K562 (cell line): Measurements from ENCODE around the gene ZNRD2. TPM values are rescaled to one million over a fixed set of nuclear protein-coding genes. Genes with fewer than 3 reads are reported as not detected.
"Not testable (repeated sequence)": the region's sequence is repeated elsewhere in the genome, so short reads cannot be mapped to it uniquely, and the experiment has no call there.

Source experiments
- ATAC-seq: fragments of 200-7000 bp; cut with Tn5 transposase; 3 replicates; pipeline ENCODE4 v1.9.1; 2020; ENCODE audit warnings: moderate library complexity
- BruUV-seq: library from RNA; stranded (reverse); fragments of 400-500 nt; replicated peaks from 2 replicates; lab custom pipeline; 2021; lab: Mats Ljungman, UMichigan
- CTCF ChIA-PET: fragments of 300-600 bp; formaldehyde crosslinking; extraction: SDS; loops from one replicate; lab custom pipeline; 2021; ENCODE audit warnings: low intra/inter-chr PET ratio; lab: Yijun Ruan, JAX
- POLR2A ChIA-PET: fragments of 300-600, 350-650 bp; sonication (Branson Sonifier 250); formaldehyde crosslinking; extraction: SDS; loops from one replicate; lab custom pipeline; 2021; ENCODE audit warnings: antibody characterized with exemption, inconsistent platforms; lab: Yijun Ruan, JAX
- DNase-seq, 4 experiments: peaks; one replicate each; pipeline versions ENCODE4 v3.0.0 to v3.0.0-alpha.2; 2011 to 2018; ENCODE audit warnings: low spot score in 3 of 4, mixed read lengths in 3 of 4; ENCODE audit errors: extremely low read depth in 1 of 4
- FAIRE-seq: peaks from 2 replicates; lab custom pipeline; 2011; peaks lifted over from hg19 to GRCh38; lab: Jason Lieb, UNC
- H2AFZ ChIP-seq: 2 replicates; pipeline ENCODE4 v1.6.0; 2011; ENCODE audit warnings: low read depth, low read length, control low read depth, inconsistent platforms
- H3K27ac ChIP-seq: fragments of 200-600 bp; 3 replicates; pipeline ENCODE4 v1.8.0; 2011; ENCODE audit warnings: low read depth, mild to moderate bottlenecking, control low read depth, inconsistent platforms, low read length, moderate library complexity, mixed read lengths; ENCODE audit errors: extremely low read depth
- H3K27me3 ChIP-seq, 2 experiments: fragments of 300-600 bp in 1 of 2; 2 replicates in 1 of 2; 3 replicates in 1 of 2; pipeline versions ENCODE4 v1.6.0 to v1.8.0; 2011; ENCODE audit warnings: inconsistent platforms in 2 of 2, low read length in 2 of 2, mild to moderate bottlenecking in 1 of 2, mixed read lengths in 1 of 2, moderate library complexity in 1 of 2; ENCODE audit not compliant: control insufficient read depth in 2 of 2, insufficient read depth in 2 of 2
- H3K36me3 ChIP-seq: fragments of 300-600 bp; 3 replicates; pipeline ENCODE4 v1.8.0; 2011; ENCODE audit warnings: mild to moderate bottlenecking, low read length, inconsistent platforms; ENCODE audit not compliant: control insufficient read depth, insufficient read depth
- H3K4me1 ChIP-seq, 2 experiments: fragments of 200-600 bp in 1 of 2; replicated peaks in 1 of 2; 2 replicates in 1 of 2; 3 replicates in 1 of 2; pipeline versions ENCODE4 v1.5.1 to v1.8.0; 2011; ENCODE audit warnings: inconsistent platforms in 2 of 2, low read length in 2 of 2, mild to moderate bottlenecking in 1 of 2, mixed read lengths in 1 of 2, moderate library complexity in 1 of 2; ENCODE audit not compliant: control insufficient read depth in 2 of 2, insufficient read depth in 2 of 2
- H3K4me2 ChIP-seq: 2 replicates; pipeline ENCODE4 v1.6.1; 2011; ENCODE audit warnings: low read length, control low read depth, inconsistent platforms, mixed read lengths; ENCODE audit not compliant: insufficient read depth
- H3K4me3 ChIP-seq: fragments of 200-600 bp; sonication (generic), shearing (Covaris generic); 2 replicates; pipeline ENCODE4 v1.5.1; 2016; ENCODE audit warnings: control low read depth, inconsistent platforms
- H3K79me2 ChIP-seq: fragments of 200-600 bp; 3 replicates; pipeline ENCODE4 v1.8.0; 2011; ENCODE audit warnings: low read length, inconsistent platforms; ENCODE audit not compliant: control insufficient read depth, insufficient read depth
- H3K9ac ChIP-seq, 2 experiments: 2 replicates each; pipeline versions ENCODE4 v1.6.0 to v1.6.1; 2011; ENCODE audit warnings: low read depth in 2 of 2, low read length in 2 of 2, control low read depth in 1 of 2, inconsistent platforms in 1 of 2, mild to moderate bottlenecking in 1 of 2, mixed read lengths in 1 of 2; ENCODE audit not compliant: insufficient read depth in 1 of 2
- H3K9me1 ChIP-seq: one replicate; pipeline ENCODE4 v1.6.0; 2011; ENCODE audit warnings: inconsistent platforms, mild to moderate bottlenecking, low read length, moderate library complexity; ENCODE audit not compliant: control insufficient read depth, insufficient read depth
- H3K9me3 ChIP-seq: replicated peaks from 2 replicates; pipeline ENCODE4 v1.5.1; 2011; ENCODE audit warnings: low read depth, low read length, inconsistent platforms; ENCODE audit not compliant: control insufficient read depth, insufficient read depth
- H4K20me1 ChIP-seq: replicated peaks from 2 replicates; pipeline ENCODE4 v1.6.1; 2011; ENCODE audit warnings: low read length, inconsistent platforms, mixed read lengths; ENCODE audit not compliant: control insufficient read depth, insufficient read depth
- ATF1 ChIP-seq, 2 experiments: fragments of 450-650 bp in 1 of 2; IDR thresholded peaks; 2 replicates each; pipeline ENCODE4 v1.6.1; 2016; ENCODE audit warnings: missing compliant biosample characterization in 1 of 2, missing genetic modification characterization in 1 of 2
- CREM ChIP-seq: IDR thresholded peaks from 2 replicates; pipeline ENCODE4 v1.6.1; 2014; ENCODE audit warnings: antibody characterized with exemption, low read depth
- GATA2 ChIP-seq: sonication (generic); formaldehyde crosslinking; IDR thresholded peaks from 2 replicates; pipeline ENCODE4 v1.4.0; 2020; ENCODE audit warnings: mild to moderate bottlenecking, missing genetic modification reagents
- L3MBTL2 ChIP-seq: fragments of 450-650 bp; IDR thresholded peaks from 2 replicates; pipeline ENCODE4 v1.6.1; 2016; ENCODE audit warnings: mild to moderate bottlenecking, moderate library complexity
- LEF1 ChIP-seq: fragments of 450-650 bp; IDR thresholded peaks from 2 replicates; pipeline ENCODE4 v1.6.1; 2016; ENCODE audit warnings: mild to moderate bottlenecking
- MLLT1 ChIP-seq, 2 experiments: fragments of 450-650 bp; IDR thresholded peaks; 2 replicates each; pipeline ENCODE4 v1.6.1; 2016
- NCOR1 ChIP-seq: fragments of 450-650 bp; IDR thresholded peaks from 2 replicates; pipeline ENCODE4 v1.6.1; 2016; ENCODE audit warnings: mild to moderate bottlenecking, moderate library complexity
- NFE2 ChIP-seq: IDR thresholded peaks from 2 replicates; pipeline ENCODE4 v1.6.1; 2014; ENCODE audit warnings: antibody characterized with exemption, low read depth
- NR2C1 ChIP-seq, 2 experiments: fragments of 450-650 bp; IDR thresholded peaks; 2 replicates each; pipeline ENCODE4 v1.6.1; 2017; ENCODE audit warnings: mild to moderate bottlenecking in 2 of 2, antibody characterized with exemption in 1 of 2, inconsistent platforms in 1 of 2, missing compliant biosample characterization in 1 of 2, missing genetic modification characterization in 1 of 2
- SP1 ChIP-seq: sonication (generic); formaldehyde crosslinking; IDR thresholded peaks from 2 replicates; pipeline ENCODE4 v1.8.1; 2022; ENCODE audit warnings: mild to moderate bottlenecking, missing genetic modification reagents
- SRF ChIP-seq, 2 experiments: fragments of 250-450, 450-650 bp in 1 of 2; sonication (Bioruptor Pico) in 1 of 2; sonication (generic) in 1 of 2; formaldehyde crosslinking; IDR thresholded peaks; 2 replicates each; pipeline versions ENCODE4 v1.5.0 to v1.5.1; 2020 to 2022; ENCODE audit warnings: mild to moderate bottlenecking in 1 of 2, missing genetic modification reagents in 1 of 2
- TCF3 ChIP-seq: sonication (generic); formaldehyde crosslinking; IDR thresholded peaks from 2 replicates; pipeline ENCODE4 v1.4.0; 2020; ENCODE audit warnings: mild to moderate bottlenecking, missing genetic modification reagents
- TEAD4 ChIP-seq, 2 experiments: sonication (generic) in 1 of 2; formaldehyde crosslinking in 1 of 2; IDR thresholded peaks; 2 replicates each; pipeline versions ENCODE4 v1.6.1 to v1.8.0; 2012 to 2022; ENCODE audit warnings: borderline replicate concordance in 1 of 2, inconsistent platforms in 1 of 2, low read length in 1 of 2, mild to moderate bottlenecking in 1 of 2, missing genetic modification reagents in 1 of 2
- ZFX ChIP-seq: sonication (generic); formaldehyde crosslinking; IDR thresholded peaks from 2 replicates; pipeline ENCODE4 v1.8.0; 2022; ENCODE audit warnings: mild to moderate bottlenecking, missing genetic modification reagents, moderate library complexity
- WGBS: fragments of 100-300 bp; shearing (Covaris generic); methylation state at CpG from one replicate; pipeline ENCODE4 v1.1.6; 2016; ENCODE audit warnings: low coverage, mixed read lengths; ENCODE audit not compliant: insufficient coverage; ENCODE audit errors: missing lambda C conversion rate; 5-methylcytosine and 5-hydroxymethylcytosine counted together
- in situ Hi-C: fragments of 300-500 bp; cut with MboI; formaldehyde crosslinking; loops from 4 replicates; pipeline ENCODE4 v1.15.0; 2018; ENCODE audit warnings: inconsistent platforms, mixed read lengths
- intact Hi-C: fragments of 100-400 bp; cut with micrococcal nuclease; formaldehyde crosslinking; loops from 2 replicates; pipeline ENCODE4 v1.14.2; 2022
- polyA plus RNA-seq, 8 experiments: library from polyadenylated mRNA; depleted of rRNA in 4 of 8; stranded (reverse) in 5 of 8; unstranded in 3 of 8; fragments of >200 nt; fragmentation: Nextera tagmentation in 2 of 8; fragmentation: Illumina TruSeq in 1 of 8; extraction: Ambion mirVana in 2 of 8; extraction: Trizol in 1 of 8; gene quantifications; 2 replicates each; pipeline versions ENCODE4 v1.2.1 to v1.2.3, GENCODE V29; 2011 to 2014; ENCODE audit warnings: inconsistent platforms in 1 of 8, missing spikeins in 1 of 8
- total RNA-seq, 7 experiments: library from RNA; depleted of rRNA in 6 of 7; stranded (reverse); fragments of >200 nt in 6 of 7; fragmentation: Illumina TruSeq in 2 of 7; extraction: Trizol in 2 of 7; gene quantifications; 2 replicates each; pipeline versions ENCODE4 v1.2.1 to v1.2.3, GENCODE V29; 2011 to 2021; ENCODE audit warnings: low replicate concordance in 1 of 7
- TF ChIP-seq, protein P1 (sequence below), 2 experiments: fragments of 200-800 bp in 1 of 2; sonication (Bioruptor generic) in 1 of 2; sonication (generic) in 1 of 2; formaldehyde crosslinking in 1 of 2; IDR thresholded peaks in 1 of 2; conservative IDR thresholded peaks in 1 of 2; 2 replicates each; pipeline versions ENCODE4 v1.5.0 to v1.6.1; 2016 to 2020; ENCODE audit warnings: missing compliant biosample characterization in 1 of 2, missing genetic modification characterization in 1 of 2, missing genetic modification reagents in 1 of 2

Gene ZNRD2
- total and polyA plus RNA-seq, 9 of the 15 experiments (the other 6 are each of a cell fraction or from before 2014, with no cell fraction given): 13.4 to 129 (median 60.4) TPM

DNA sequence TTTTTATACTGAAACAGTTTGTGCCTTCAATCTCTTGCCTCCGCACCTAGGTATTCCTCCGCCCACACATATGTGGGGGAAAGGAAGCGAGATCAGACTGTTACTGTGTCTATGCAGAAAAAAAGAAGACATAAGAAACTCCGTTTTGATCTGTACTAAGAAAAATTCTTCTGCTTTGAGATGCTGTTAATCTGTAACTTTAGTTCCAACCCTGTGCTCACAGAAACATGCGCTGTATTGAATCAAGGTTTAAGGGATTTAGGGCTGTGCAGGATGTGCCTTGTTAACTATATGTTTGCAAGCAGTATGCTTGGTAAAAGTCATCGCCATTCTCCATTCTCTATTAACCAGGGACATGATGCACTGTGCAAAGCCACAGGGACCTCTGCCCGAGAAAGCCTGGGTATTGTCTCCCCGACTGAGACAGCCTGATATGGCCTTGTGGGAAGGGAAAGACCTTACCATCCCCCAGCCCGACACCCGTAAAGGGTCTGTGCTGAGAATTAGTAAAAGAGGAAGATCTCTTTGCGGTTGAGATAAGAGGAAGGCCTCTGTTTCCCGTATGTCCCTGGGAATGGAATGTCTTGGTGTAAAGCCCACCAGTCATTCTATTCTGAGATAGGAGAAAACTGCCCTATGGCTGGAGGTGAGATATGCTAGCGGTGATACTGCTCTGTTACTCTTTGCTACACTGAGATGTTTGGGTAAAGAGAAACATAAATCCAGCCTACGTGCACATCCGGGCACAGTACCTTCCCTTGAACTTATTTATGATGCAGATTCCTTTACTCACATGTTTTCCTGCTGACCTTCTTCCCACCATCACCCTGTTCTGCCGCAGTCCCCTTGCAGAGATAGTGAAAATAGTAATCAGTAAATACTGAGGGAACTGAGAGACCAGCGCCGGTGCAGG is 47.3 kb upstream of the ZNRD2 start:
- Histone ChIP-seq H3K79me2 (peaks cover 26% of the 10 kb centered on the region), H3K9ac (peak overlapping the region; percentile 19 to 38; a peak in 3 of 4 replicates), H3K27ac (peak overlapping the region; percentile 50), H2AFZ (peak overlapping the region; percentile 78), H3K4me2 (peak overlapping the region; percentile 75), H3K36me3 (peaks cover 19% of the 10 kb centered on the region; the same call in 2 of the 3 replicates), H3K4me1 (peaks cover 38 to 40% of the 10 kb centered on the region in 2 experiments)
- H4K20me1 ChIP-seq; in situ Hi-C loops; H3K27me3 ChIP-seq; H3K9me1 ChIP-seq; CTCF ChIA-PET; BruUV-seq; H3K4me3 ChIP-seq; H3K9me3 ChIP-seq; intact Hi-C loops; TF ChIP-seq TEAD4 (CRISPR knock-in tag; IDR thresholded peaks at IDR 0.05; ENCODE audit: borderline replicate concordance); ATF1 (CRISPR knock-in tag; IDR thresholded peaks at IDR 0.05); NR2C1 (IDR thresholded peaks at IDR 0.05): not testable (repeated sequence)
- WGBS: 9% methylated on average over 18 of the region's 18 CpGs
- DNase-seq (peak in 1 of 4 experiments; percentile 77), FAIRE-seq (peak; percentile 69), ATAC-seq (peak; percentile 23)
- POLR2A ChIA-PET: interaction anchor here (6.5 kb wide), 1 partner anchor 24 kb away, joined by 47 read pairs; the partner anchor contains the start of gene MALAT1
- peak; percentile 56; the same call in 1 of the 2 replicates for TF ChIP-seq SP1 (CRISPR knock-in tag)
- peak; percentile 44; the same call in 1 of the 2 replicates for TF ChIP-seq TEAD4 (IDR thresholded peaks at IDR 0.05; ENCODE audit: low read length)
- TF ChIP-seq TCF3 (CRISPR knock-in tag): 0 out of 2 replicates have a peak, but pooled peaks have one; percentile 35
- TF ChIP-seq ATF1 (tag; IDR thresholded peaks at IDR 0.05): peak; percentile 35; the same call in 1 of the 2 replicates
- TF ChIP-seq LEF1: peak; percentile 16; the same call in 1 of the 2 replicates
- peak; percentile 22; the same call in 1 of the 2 replicates for TF ChIP-seq NCOR1
- 0 out of 2 replicates have a peak, but pooled peaks have one; percentile 18 for TF ChIP-seq GATA2 (CRISPR knock-in tag)
- TF ChIP-seq L3MBTL2: 0 out of 2 replicates have a peak, but pooled peaks have one; percentile 16
- TF ChIP-seq SRF (CRISPR knock-in tag; IDR thresholded peaks at IDR 0.05): peak in 1 of 2 experiments; percentile 44; a peak in 1 of 4 replicates
- TF ChIP-seq, protein P1, sequence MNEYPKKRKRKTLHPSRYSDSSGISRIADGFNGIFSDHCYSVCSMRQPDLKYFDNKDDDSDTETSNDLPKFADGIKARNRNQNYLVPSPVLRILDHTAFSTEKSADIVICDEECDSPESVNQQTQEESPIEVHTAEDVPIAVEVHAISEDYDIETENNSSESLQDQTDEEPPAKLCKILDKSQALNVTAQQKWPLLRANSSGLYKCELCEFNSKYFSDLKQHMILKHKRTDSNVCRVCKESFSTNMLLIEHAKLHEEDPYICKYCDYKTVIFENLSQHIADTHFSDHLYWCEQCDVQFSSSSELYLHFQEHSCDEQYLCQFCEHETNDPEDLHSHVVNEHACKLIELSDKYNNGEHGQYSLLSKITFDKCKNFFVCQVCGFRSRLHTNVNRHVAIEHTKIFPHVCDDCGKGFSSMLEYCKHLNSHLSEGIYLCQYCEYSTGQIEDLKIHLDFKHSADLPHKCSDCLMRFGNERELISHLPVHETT (CRISPR knock-in tag; conservative IDR thresholded peaks at IDR 0.05 in 1 of 2, IDR thresholded peaks at IDR 0.05 in 1 of 2): 0 out of 4 replicates have a peak, but pooled peaks of 1 of the 2 experiments have one; percentile 27
- TF ChIP-seq ZFX (CRISPR knock-in tag): 0 out of 2 replicates have a peak, but pooled peaks have one; percentile 2
- peak; percentile 26; the same call in 1 of the 2 replicates for TF ChIP-seq NR2C1 (tag; IDR thresholded peaks at IDR 0.05)
- 0 out of 2 replicates have a peak, but pooled peaks have one; percentile 9 for TF ChIP-seq NFE2
- peak; percentile 42 for TF ChIP-seq CREM
- TF ChIP-seq MLLT1 (IDR thresholded peaks at IDR 0.05): peak in 1 of 2 experiments; percentile 52; a peak in 1 of 4 replicates
